HepG2 (cell line): ENCODE data around the gene PHF21B. TPM values are rescaled to one million over a fixed set of nuclear protein-coding genes. Genes with fewer than 3 reads are reported as not detected.

ENCODE experiments used
- ARID5B ChIP-seq: IDR thresholded peaks from 2 replicates; pipeline ENCODE4 v1.4.0; 2020; ENCODE audit warnings: mild to moderate bottlenecking, missing genetic modification reagents
- ATF1 ChIP-seq: IDR thresholded peaks from 2 replicates; pipeline ENCODE4 v1.6.1; 2016; ENCODE audit warnings: mild to moderate bottlenecking, control low read depth
- EED ChIP-seq: sonication (generic); formaldehyde crosslinking; IDR thresholded peaks from 2 replicates; pipeline ENCODE4 v1.5.0; 2020; ENCODE audit warnings: mild to moderate bottlenecking, missing genetic modification reagents
- EHMT2 ChIP-seq: fragments of 200-600 bp; sonication (generic); IDR thresholded peaks from 2 replicates; pipeline ENCODE4 v1.7.0; 2017; ENCODE audit warnings: antibody characterized with exemption, low read depth, low read length, borderline replicate concordance
- FUBP1 ChIP-seq: sonication (generic); formaldehyde crosslinking; IDR thresholded peaks from 2 replicates; pipeline ENCODE4 v1.5.1; 2020; ENCODE audit warnings: missing genetic modification reagents, mild to moderate bottlenecking, borderline replicate concordance
- HOMEZ ChIP-seq: IDR thresholded peaks from 2 replicates; pipeline ENCODE4 v1.6.1; 2016; ENCODE audit warnings: low read depth
- HOXA9 ChIP-seq: sonication (generic); formaldehyde crosslinking; IDR thresholded peaks from 2 replicates; pipeline ENCODE4 v1.8.1; 2022; ENCODE audit warnings: missing genetic modification reagents, mild to moderate bottlenecking, moderate library complexity, borderline replicate concordance
- NFIC ChIP-seq: IDR thresholded peaks from 2 replicates; pipeline ENCODE4 v1.6.1; 2012; ENCODE audit warnings: mild to moderate bottlenecking, low read length, inconsistent platforms
- PAXIP1 ChIP-seq: sonication (generic); formaldehyde crosslinking; conservative IDR thresholded peaks from 2 replicates; pipeline ENCODE4 v1.4.0; 2020; ENCODE audit warnings: mild to moderate bottlenecking, missing genetic modification reagents, moderate library complexity
- SNAPC2 ChIP-seq: sonication (generic); formaldehyde crosslinking; IDR thresholded peaks from 2 replicates; pipeline ENCODE4 v1.8.1; 2022; ENCODE audit warnings: mild to moderate bottlenecking, missing genetic modification reagents
- TFDP1 ChIP-seq: IDR thresholded peaks from 2 replicates; pipeline ENCODE4 v1.6.1; 2016; ENCODE audit warnings: missing compliant biosample characterization, missing genetic modification reagents, borderline replicate concordance
- ZFAT ChIP-seq: sonication (generic); formaldehyde crosslinking; conservative IDR thresholded peaks from 2 replicates; pipeline ENCODE4 v1.8.1; 2023; ENCODE audit warnings: missing genetic modification reagents, inconsistent platforms
- ZFP62 ChIP-seq: sonication (generic); formaldehyde crosslinking; IDR thresholded peaks from 2 replicates; pipeline ENCODE4 v1.4.0; 2020; ENCODE audit warnings: missing genetic modification reagents
- ZNF124 ChIP-seq: sonication (generic); formaldehyde crosslinking; IDR thresholded peaks from 2 replicates; pipeline ENCODE4 v1.4.0; 2020; ENCODE audit warnings: missing genetic modification reagents
- ZNF607 ChIP-seq: sonication (generic); formaldehyde crosslinking; IDR thresholded peaks from 2 replicates; pipeline ENCODE4 v1.5.1; 2020; ENCODE audit warnings: missing genetic modification reagents, mild to moderate bottlenecking, borderline replicate concordance
- polyA plus RNA-seq, 8 experiments: library from polyadenylated mRNA; depleted of rRNA in 3 of 8; stranded (reverse) in 7 of 8; unstranded in 1 of 8; fragments of >200 nt; fragmentation: Illumina TruSeq in 4 of 8; extraction: Trizol in 4 of 8; gene quantifications; 2 replicates each; pipeline versions ENCODE4 v1.2.1 to v1.2.3, GENCODE V29; 2011 to 2016; ENCODE audit warnings: low read depth in 4 of 8, missing spikeins in 1 of 8, mixed read lengths in 1 of 8; ENCODE audit not compliant: insufficient read depth in 1 of 8
- total RNA-seq, 5 experiments: library from RNA; depleted of rRNA; stranded (reverse); fragments of >200 nt; fragmentation: Illumina TruSeq; extraction: Trizol; gene quantifications; 2 replicates each; pipeline ENCODE4 v1.2.3, GENCODE V29; 2016; ENCODE audit warnings: low read depth in 1 of 5

The PHF21B gene
- total and polyA plus RNA-seq, 2 of the 13 experiments (the other 11 are each of a cell fraction or from before 2014, with no cell fraction given): not detected

- 0 out of 2 replicates have a peak, but pooled peaks have one; percentile 20 for TF ChIP-seq PAXIP1 (CRISPR knock-in tag)
- TF ChIP-seq SNAPC2 (CRISPR knock-in tag): no peak
- TF ChIP-seq EED (CRISPR knock-in tag): peak; percentile 65
- no peak for TF ChIP-seq HOXA9 (CRISPR knock-in tag)
- TF ChIP-seq ZFAT (CRISPR knock-in tag): peak; percentile 83; the same call in 1 of the 2 replicates
- TF ChIP-seq EHMT2: peak; percentile 99
- no peak for TF ChIP-seq NFIC
- peak; percentile 96 for TF ChIP-seq ZNF607 (CRISPR knock-in tag)
- no peak for TF ChIP-seq FUBP1 (CRISPR knock-in tag)
- TF ChIP-seq ARID5B (CRISPR knock-in tag): peak; percentile 69
- TF ChIP-seq ATF1: no peak
- no peak for TF ChIP-seq ZFP62 (CRISPR knock-in tag)
- peak; percentile 95 for TF ChIP-seq ZNF124 (CRISPR knock-in tag)
- TF ChIP-seq HOMEZ (CRISPR knock-in tag): peak; percentile 66; the same call in 1 of the 2 replicates
- no peak; the same call in 1 of the 2 replicates for TF ChIP-seq TFDP1 (CRISPR knock-in tag)
These were observed 34.2 kb downstream of the PHF21B start (continued) for GRCh38 chr22:44975427-44976262.
